Muscle of leg (tissue), 11 donors: ENCODE results near the gene TTLL9. TPM values are rescaled to one million over a fixed set of nuclear protein-coding genes. Genes with fewer than 3 reads are reported as not detected.

ENCODE experiments used
- DNase-seq: peaks from one replicate; pipeline ENCODE4 v3.0.0; 2013
- H3K27ac ChIP-seq: one replicate; pipeline ENCODE4 v1.5.1; 2013; ENCODE audit warnings: mild to moderate bottlenecking, low read length, control low read depth
- H3K27me3 ChIP-seq: one replicate; pipeline ENCODE4 v1.6.1; 2013; ENCODE audit warnings: low read length; ENCODE audit not compliant: control insufficient read depth, insufficient read depth
- H3K36me3 ChIP-seq: one replicate; pipeline ENCODE4 v1.6.1; 2013; ENCODE audit warnings: low read length; ENCODE audit not compliant: control insufficient read depth, insufficient read depth
- H3K4me1 ChIP-seq: one replicate; pipeline ENCODE4 v1.6.1; 2013; ENCODE audit warnings: low read length; ENCODE audit not compliant: control insufficient read depth, insufficient read depth
- H3K4me3 ChIP-seq: one replicate; pipeline ENCODE4 v1.5.1; 2013; ENCODE audit warnings: low read length, control low read depth
- H3K9me3 ChIP-seq: replicated peaks from 2 replicates; pipeline ENCODE4 v1.6.1; 2013; ENCODE audit warnings: low read depth, low read length; ENCODE audit not compliant: control insufficient read depth
- WGBS: methylation state at CpG from one replicate; pipeline ENCODE4 v1.1.5; 2013; ENCODE audit warnings: missing lambda C conversion rate; ENCODE audit not compliant: insufficient coverage; 5-methylcytosine and 5-hydroxymethylcytosine counted together
- polyA plus RNA-seq, 8 donors: library from polyadenylated mRNA; unstranded; fragments of 120-200 nt; gene quantifications; one replicate each; pipeline versions ENCODE4 v1.2.1 to v1.2.3, GENCODE V29; 2013; ENCODE audit warnings: inconsistent platforms in 1 of 8, low replicate concordance in 1 of 8; ENCODE audit not compliant: insufficient read length in 8 of 8, insufficient read depth in 1 of 8
- total RNA-seq: library from RNA; stranded (reverse); fragments of 120-200 nt; gene quantifications from one replicate; pipeline ENCODE4 v1.2.4, GENCODE V29; 2013

TTLL9 gene
- total and polyA plus RNA-seq, 9 donors, result 0.09 to 0.35 (median 0.21) TPM; not detected in 1

GRCh38 chr20:31956556-31957526 is 86.4 kb downstream of the TTLL9 start:
- 14% methylated on average over 3 of the region's 11 CpGs for WGBS

GRCh38 chr20:31962761-31963160 is 92.3 kb downstream of the TTLL9 start:
- H3K4me3 ChIP-seq, result no peak overlapping the region
- peaks cover 16% of the 10 kb centered on the region for H3K27me3 ChIP-seq
- WGBS, result no CpG with 5 or more reads among the region's 2 CpGs
- H3K36me3 ChIP-seq, result no peaks in the 10 kb centered on the region
- DNase-seq, result no peak
- no peaks in the 10 kb centered on the region for H3K4me1 ChIP-seq
- no peak overlapping the region for H3K27ac ChIP-seq
- H3K9me3 ChIP-seq, result no peaks in the 10 kb centered on the region

More at GRCh38 chr20:31956556-31957526, 86.4 kb downstream of the TTLL9 start:
- no peaks in the 10 kb centered on the region for H3K36me3 ChIP-seq
- no peak overlapping the region for H3K27ac ChIP-seq
- no peak overlapping the region for H3K4me3 ChIP-seq
- H3K27me3 ChIP-seq, result no peaks in the 10 kb centered on the region
- no peaks in the 10 kb centered on the region for H3K4me1 ChIP-seq
- DNase-seq, result peak; percentile 30
- H3K9me3 ChIP-seq, result no peaks in the 10 kb centered on the region

DNA sequence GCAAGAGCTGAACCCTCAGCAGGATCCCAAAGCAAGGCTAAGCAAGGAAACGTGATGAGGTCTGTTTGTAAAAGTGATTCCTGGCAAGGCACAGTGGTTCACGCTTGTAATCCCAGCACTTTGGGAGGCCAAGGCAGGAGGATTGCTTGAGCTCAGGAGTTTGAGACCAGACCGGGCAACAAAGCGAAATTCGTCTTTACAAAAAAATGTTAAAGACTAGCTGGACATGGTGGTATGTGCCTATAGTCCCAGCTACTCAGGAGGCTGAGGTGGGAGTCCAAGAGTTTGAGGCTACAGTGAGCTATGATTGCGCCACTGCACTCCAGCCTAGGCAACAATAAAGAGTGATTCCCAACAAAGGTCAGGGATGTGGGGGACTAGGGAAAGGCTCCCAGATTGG is 93.5 kb downstream of the TTLL9 start:
- no peak overlapping the region for H3K4me3 ChIP-seq
- H3K27me3 ChIP-seq, result peaks cover 19% of the 10 kb centered on the region
- H3K27ac ChIP-seq, result no peak overlapping the region
- no peaks in the 10 kb centered on the region for H3K9me3 ChIP-seq
- H3K36me3 ChIP-seq, result no peaks in the 10 kb centered on the region
- H3K4me1 ChIP-seq, result peaks cover 2% of the 10 kb centered on the region
- no peak for DNase-seq
- 69% methylated on average over 6 of the region's 6 CpGs for WGBS

- H3K4me3 ChIP-seq, result no peak overlapping the region
- WGBS, result 14% methylated on average over 1 of the region's 5 CpGs
- peaks cover 27% of the 10 kb centered on the region for H3K27me3 ChIP-seq
- H3K4me1 ChIP-seq, result peaks cover 2% of the 10 kb centered on the region
- no peaks in the 10 kb centered on the region for H3K9me3 ChIP-seq
- no peak overlapping the region for H3K27ac ChIP-seq
- no peaks in the 10 kb centered on the region for H3K36me3 ChIP-seq
- no peak for DNase-seq
Measured at GRCh38 chr20:31966991-31967655, 96.7 kb downstream of the TTLL9 start.

- under 1% methylated on average over 27 of the region's 38 CpGs for WGBS
- Histone ChIP-seq H3K4me3 (no peak within 1 kb of the TSS), H3K27ac (no peak within 1 kb of the TSS), H3K27me3 (peaks cover 27% of the 10 kb centered on the region), H3K36me3 (no peaks in the 10 kb centered on the region), H3K4me1 (peaks cover 2% of the 10 kb centered on the region), H3K9me3 (no peaks in the 10 kb centered on the region)
- no peak for DNase-seq
Measured at GRCh38 chr20:31967830-31968249, 97.4 kb downstream of the TTLL9 start, which contains the start of gene XKR7. Gene XKR7, plus strand, starts transcription at chr20:31968151. Its CDS starts 25 bp downstream, at chr20:31968176.

GRCh38 chr20:31968291-31969126 is 98.1 kb downstream of the TTLL9 start:
- DNase-seq, result peak; percentile 83
- Histone ChIP-seq H3K27me3 (peaks cover 27% of the 10 kb centered on the region), H3K4me3 (no peak overlapping the region)

DNA sequence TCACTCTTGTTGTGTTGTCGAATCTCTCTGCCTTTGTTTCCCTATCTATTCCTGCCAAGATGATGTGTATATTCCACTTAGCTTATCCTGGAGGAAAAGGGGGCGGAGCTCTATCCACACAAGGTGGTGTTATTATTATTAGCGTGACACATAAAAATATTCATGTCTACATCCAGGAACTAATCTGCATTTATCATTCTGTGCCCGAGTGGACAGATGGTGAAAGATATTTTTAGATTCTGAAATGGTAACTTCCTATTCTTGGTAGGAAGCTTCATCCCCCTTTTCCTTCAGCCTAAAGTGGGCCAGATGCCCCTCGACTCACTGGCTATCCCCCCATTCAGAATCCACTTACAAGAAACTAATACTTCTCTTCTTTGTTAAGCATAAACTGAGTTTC is 99.6 kb downstream of the TTLL9 start:
- Histone ChIP-seq H3K27ac (no peak overlapping the region), H3K4me1 (peaks cover 2% of the 10 kb centered on the region), H3K27me3 (peaks cover 30% of the 10 kb centered on the region), H3K36me3 (no peaks in the 10 kb centered on the region), H3K9me3 (no peaks in the 10 kb centered on the region), H3K4me3 (no peak overlapping the region)
- DNase-seq, result no peak
- no CpG with 5 or more reads among the region's 5 CpGs for WGBS

More at GRCh38 chr20:31968291-31969126, 98.1 kb downstream of the TTLL9 start:
- WGBS, result under 1% methylated on average over 45 of the region's 57 CpGs
- peaks cover 2% of the 10 kb centered on the region for H3K4me1 ChIP-seq
- H3K9me3 ChIP-seq, result no peaks in the 10 kb centered on the region
- H3K36me3 ChIP-seq, result no peaks in the 10 kb centered on the region
- no peak overlapping the region for H3K27ac ChIP-seq

- Histone ChIP-seq H3K4me1 (peaks cover 2% of the 10 kb centered on the region), H3K4me3 (no peak overlapping the region), H3K9me3 (no peaks in the 10 kb centered on the region), H3K27ac (no peak overlapping the region), H3K27me3 (peaks cover 15% of the 10 kb centered on the region), H3K36me3 (no peaks in the 10 kb centered on the region)
- DNase-seq, result no peak
- no CpG with 5 or more reads among the region's 4 CpGs for WGBS
Measured at GRCh38 chr20:31972471-31973021, 102.1 kb downstream of the TTLL9 start.

DNA sequence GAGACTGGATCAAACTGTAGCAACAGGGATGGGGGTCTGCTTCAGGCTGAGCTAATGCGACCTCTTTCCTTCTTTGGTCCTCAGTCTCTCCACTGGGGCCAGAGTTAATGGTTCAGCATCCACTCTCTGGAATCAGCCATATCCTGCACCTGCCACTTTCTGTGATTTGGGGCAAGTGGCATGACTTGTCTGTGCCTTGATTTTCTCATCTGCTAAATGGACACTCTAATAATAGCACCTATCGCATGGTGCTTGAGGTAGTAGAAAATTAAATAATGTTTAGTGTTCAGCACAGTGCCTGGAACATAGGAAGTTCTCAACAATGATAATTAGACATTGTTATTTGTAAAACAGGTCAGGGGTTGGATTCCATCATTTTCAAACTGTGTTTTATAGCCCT is 103.9 kb downstream of the TTLL9 start:
- WGBS, result no CpG with 5 or more reads among the region's 2 CpGs
- no peak overlapping the region for H3K4me3 ChIP-seq

More for the DNA sequence above, 103.9 kb downstream of the TTLL9 start:
- Histone ChIP-seq H3K27ac (no peak overlapping the region), H3K36me3 (no peaks in the 10 kb centered on the region), H3K9me3 (no peaks in the 10 kb centered on the region), H3K4me1 (no peaks in the 10 kb centered on the region), H3K27me3 (peaks cover 6% of the 10 kb centered on the region)
- no peak for DNase-seq
